Measurements from ENCODE around the gene APCDD1L.

The APCDD1L gene

DNA sequence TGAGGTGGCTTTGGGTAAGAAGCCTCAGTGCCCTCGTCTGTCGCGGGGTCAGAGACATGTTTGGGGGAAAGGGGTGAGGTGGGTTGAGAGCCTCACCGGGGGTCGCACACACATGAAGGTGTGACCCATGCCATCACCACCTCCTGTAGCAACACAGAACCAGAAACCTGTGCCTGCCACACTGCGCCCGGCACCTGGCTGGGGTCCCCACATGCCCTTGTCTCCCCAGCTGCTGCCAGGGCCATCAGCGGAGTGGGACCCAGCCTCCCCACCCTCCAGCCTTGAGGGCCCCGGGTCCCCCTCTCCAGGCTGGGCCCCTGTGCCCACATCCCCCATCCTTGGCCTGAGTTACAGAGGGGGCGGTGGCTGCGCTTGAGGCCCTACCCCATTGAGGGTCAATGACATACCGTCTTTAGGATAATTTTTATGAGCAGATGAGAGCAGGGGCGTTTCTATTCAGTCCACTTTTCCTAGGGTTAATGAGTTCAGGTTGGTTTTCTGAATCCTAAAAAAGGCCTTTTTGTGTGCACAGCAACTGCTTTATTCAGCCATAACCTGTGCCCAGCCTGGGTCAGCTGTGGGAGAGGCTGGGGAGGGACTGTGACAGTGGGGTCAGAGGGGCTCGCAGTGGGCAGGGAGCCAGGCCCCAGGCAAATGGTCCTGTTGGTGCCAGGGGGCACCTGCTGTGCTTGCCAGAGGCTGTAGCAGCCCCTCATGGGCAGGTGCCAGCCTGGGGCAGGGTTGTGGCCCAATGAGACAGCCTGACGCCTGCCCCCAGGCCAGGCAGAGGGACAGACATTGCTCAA lies 19.4 kb downstream of the APCDD1L start:
- TF ChIP-seq POLR2A (IDR thresholded peaks at IDR 0.05; ENCODE audit: low read depth, low read length) (no peak), SPI1 (IDR thresholded peaks at IDR 0.05; ENCODE audit: low read depth, low read length) (no peak), POLR2AphosphoS5 (IDR thresholded peaks at IDR 0.05; ENCODE audit: low read depth, low read length) (no peak), POU2F2 (IDR thresholded peaks at IDR 0.05; ENCODE audit: low read depth, low read length) (no peak), PAX5 (IDR thresholded peaks at IDR 0.05; ENCODE audit: insufficient read depth, low read length, severe bottlenecking) (no peak), TAF1 (IDR thresholded peaks at IDR 0.05; ENCODE audit: low read depth, low read length) (no peak)
- FAIRE-seq (no peak), DNase-seq (ENCODE audit: insufficient read length, low spot score) (no peak)

DNA sequence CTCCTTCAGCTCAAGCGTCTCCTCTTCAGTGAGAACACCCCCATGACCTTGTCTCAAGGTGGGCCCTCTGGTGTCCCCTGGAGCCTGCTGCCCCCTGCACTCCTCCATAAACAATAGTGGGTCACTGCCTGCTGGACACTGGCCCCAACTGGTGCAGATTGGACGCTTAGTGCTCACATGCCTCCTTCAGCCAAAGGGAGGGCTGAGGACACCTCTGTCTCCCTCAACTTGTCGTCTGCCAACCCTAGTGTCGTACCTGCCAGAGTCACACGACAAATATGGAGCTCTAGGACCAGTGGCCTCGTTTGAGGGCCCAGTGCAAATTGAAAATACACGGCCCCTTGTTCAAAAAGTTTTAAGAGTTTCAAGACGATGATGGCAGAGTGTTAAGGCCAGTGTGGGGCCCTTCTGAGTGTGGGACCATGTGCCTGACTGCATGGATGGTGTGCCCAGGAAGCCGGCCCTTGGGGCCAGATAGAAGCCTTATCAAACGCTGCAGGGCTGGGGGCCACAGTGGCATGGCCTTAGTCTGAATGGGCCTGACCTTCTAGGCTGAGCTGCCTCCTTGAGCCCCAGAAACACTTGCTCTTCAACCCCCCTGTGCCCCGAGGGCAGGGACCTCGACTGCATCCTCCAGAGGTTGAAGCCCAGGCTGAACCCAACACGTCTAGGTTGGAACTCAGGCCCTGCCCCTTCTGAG lies 20.1 kb downstream of the APCDD1L start:
- DNase-seq (ENCODE audit: insufficient read length, low spot score) = no peak
- no peak for FAIRE-seq
- TF ChIP-seq POLR2AphosphoS5 (IDR thresholded peaks at IDR 0.05; ENCODE audit: low read depth, low read length) (no peak), POLR2A (IDR thresholded peaks at IDR 0.05; ENCODE audit: low read depth, low read length) (no peak), TAF1 (IDR thresholded peaks at IDR 0.05; ENCODE audit: low read depth, low read length) (no peak), SPI1 (IDR thresholded peaks at IDR 0.05; ENCODE audit: low read depth, low read length) (no peak), POU2F2 (IDR thresholded peaks at IDR 0.05; ENCODE audit: low read depth, low read length) (no peak), PAX5 (IDR thresholded peaks at IDR 0.05; ENCODE audit: insufficient read depth, low read length, severe bottlenecking) (no peak)

DNA sequence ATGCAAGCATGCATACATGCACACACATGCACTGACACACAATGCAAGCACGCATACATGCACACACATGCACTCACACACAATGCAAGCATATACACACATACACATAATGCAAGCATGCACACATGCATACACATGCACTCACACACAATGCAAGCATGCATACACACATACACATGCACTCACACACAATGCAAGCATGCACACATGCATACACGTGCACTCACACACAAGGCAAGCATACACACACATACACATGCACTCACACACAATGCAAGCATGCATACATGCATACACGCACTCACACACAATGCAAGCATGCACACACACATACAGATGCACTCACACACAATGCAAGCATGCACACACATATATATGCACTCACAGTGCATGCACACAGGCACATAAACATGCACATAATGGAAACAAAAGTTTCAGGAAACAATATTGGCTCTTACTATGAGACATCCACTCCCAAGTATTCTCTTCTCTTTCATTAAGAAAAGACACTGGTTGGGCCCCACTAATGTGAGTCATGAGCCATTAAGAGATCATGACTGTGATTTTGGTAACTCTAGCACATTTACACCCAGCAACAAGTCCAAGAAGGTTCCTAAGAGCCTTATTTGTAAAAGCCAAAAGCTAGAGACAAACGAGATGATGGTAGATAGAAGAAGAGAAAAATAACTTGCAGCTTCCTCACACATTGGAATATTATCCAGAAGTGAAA lies 22.2 kb downstream of the APCDD1L start:
- DNase-seq (ENCODE audit: insufficient read length, low spot score) (no peak), FAIRE-seq (peak; percentile 40)
- TF ChIP-seq POU2F2 (IDR thresholded peaks at IDR 0.05; ENCODE audit: low read depth, low read length) (no peak), POLR2A (IDR thresholded peaks at IDR 0.05; ENCODE audit: low read depth, low read length) (no peak), SPI1 (IDR thresholded peaks at IDR 0.05; ENCODE audit: low read depth, low read length) (no peak), PAX5 (IDR thresholded peaks at IDR 0.05; ENCODE audit: insufficient read depth, low read length, severe bottlenecking) (no peak)

DNA sequence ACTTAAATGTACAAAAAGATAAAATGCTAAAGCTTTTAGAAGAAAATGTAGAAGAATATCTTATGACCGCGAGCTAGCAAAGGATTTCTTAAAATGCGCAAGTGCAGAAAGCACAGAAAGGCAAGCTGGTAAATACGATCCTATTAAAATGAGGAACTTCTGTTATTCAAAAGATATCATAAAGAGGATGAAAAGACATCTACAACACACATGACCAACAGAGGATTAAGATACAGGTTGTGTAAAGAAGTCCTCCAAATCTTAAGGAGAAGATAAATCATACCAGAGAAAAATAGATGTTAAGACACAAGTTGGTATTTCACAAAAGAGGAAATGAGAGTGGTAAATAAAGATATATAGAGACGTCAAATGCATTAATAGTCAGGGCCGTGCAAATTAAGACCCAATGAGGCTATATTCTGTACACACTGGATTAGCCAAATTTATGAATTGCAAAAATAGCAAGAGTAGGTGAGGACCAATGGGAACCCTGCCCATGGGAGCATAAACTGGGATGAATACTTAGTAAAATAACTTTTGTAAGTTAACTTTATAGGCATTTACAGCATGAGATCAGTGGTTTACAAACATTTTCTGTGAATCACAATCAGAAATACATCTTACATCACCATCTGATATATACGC lies 23.0 kb downstream of the APCDD1L start:
- FAIRE-seq = no peak

DNA sequence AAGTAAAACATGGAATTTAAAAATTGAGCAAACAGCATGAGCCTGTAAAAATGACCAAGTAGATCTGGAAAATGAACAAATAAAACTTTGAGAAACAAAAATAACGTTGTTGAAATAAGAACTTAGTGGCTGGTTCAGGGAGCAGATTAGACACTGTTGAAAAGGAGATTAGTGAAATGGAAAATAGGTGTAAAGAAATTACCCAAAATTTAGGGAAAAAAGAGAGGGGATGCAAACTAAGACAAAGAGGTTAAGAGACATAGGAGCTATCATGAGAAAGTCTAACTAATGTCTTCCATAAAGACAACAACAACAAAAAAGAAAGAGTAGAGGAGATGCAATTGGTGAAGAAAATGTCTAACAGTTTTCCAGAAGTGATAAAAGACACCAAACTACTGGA lies 29.0 kb downstream of the APCDD1L start:
- no peak for TF ChIP-seq TAF1 (IDR thresholded peaks at IDR 0.05; ENCODE audit: low read depth, low read length)
- no peak for TF ChIP-seq SPI1 (IDR thresholded peaks at IDR 0.05; ENCODE audit: low read depth, low read length)
- no peak for TF ChIP-seq PAX5 (IDR thresholded peaks at IDR 0.05; ENCODE audit: insufficient read depth, low read length, severe bottlenecking)
- no peak for TF ChIP-seq POLR2AphosphoS5 (IDR thresholded peaks at IDR 0.05; ENCODE audit: low read depth, low read length)
- TF ChIP-seq POLR2A (IDR thresholded peaks at IDR 0.05; ENCODE audit: low read depth, low read length) = no peak
- TF ChIP-seq POU2F2 (IDR thresholded peaks at IDR 0.05; ENCODE audit: low read depth, low read length) = no peak
- DNase-seq (ENCODE audit: insufficient read length, low spot score) (no peak), FAIRE-seq (no peak)

More for the DNA sequence above, 23.0 kb downstream of the APCDD1L start:
- no peak for DNase-seq (ENCODE audit: insufficient read length, low spot score)
- TF ChIP-seq SPI1 (IDR thresholded peaks at IDR 0.05; ENCODE audit: low read depth, low read length) (peak; percentile 36; the same call in 1 of the 2 replicates), POLR2A (IDR thresholded peaks at IDR 0.05; ENCODE audit: low read depth, low read length) (no peak), PAX5 (IDR thresholded peaks at IDR 0.05; ENCODE audit: insufficient read depth, low read length, severe bottlenecking) (no peak)

DNA sequence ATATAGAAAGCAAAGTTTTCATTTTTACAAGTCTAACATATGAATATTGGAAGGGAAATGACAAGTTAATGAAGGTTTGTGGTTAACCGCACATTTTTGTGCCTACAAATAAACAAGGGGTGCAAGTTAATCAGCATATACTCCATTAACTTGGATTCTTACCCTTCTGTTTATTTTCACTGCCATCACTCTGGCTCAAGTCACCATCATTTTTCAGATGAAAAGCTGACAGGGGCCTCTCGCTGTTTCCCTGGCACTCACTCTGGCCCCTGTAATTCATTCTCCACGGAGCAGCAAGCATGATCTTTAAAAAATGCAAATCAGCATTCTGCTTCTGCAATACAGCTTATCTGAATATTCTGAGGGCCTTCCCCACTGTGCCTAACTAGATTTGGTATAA lies 29.8 kb downstream of the APCDD1L start:
- TF ChIP-seq PAX5 (IDR thresholded peaks at IDR 0.05; ENCODE audit: insufficient read depth, low read length, severe bottlenecking) (no peak), POLR2AphosphoS5 (IDR thresholded peaks at IDR 0.05; ENCODE audit: low read depth, low read length) (no peak), POLR2A (IDR thresholded peaks at IDR 0.05; ENCODE audit: low read depth, low read length) (no peak), TAF1 (IDR thresholded peaks at IDR 0.05; ENCODE audit: low read depth, low read length) (no peak), POU2F2 (IDR thresholded peaks at IDR 0.05; ENCODE audit: low read depth, low read length) (no peak), SPI1 (IDR thresholded peaks at IDR 0.05; ENCODE audit: low read depth, low read length) (no peak)
- FAIRE-seq (no peak), DNase-seq (ENCODE audit: insufficient read length, low spot score) (no peak)

DNA sequence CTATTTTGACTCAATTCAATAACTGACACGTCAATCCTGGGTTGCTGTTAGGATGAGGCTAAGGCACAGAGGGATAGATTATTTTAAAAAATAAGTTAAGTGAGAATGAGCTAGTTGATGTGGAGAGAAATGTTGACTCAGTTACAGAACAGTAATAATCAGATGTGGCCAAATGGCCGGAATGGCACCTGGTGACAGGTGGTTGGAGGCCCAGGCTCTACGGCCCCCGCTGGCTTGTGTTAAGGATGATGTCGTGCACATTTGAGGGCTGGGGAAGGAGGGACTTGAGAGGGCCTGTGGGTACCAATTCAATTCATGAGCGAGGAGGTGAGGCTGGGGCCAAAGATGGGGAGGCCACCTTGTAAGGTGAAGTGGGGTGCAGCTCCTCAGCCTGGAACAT lies 31.7 kb downstream of the APCDD1L start:
- no peak for TF ChIP-seq POU2F2 (IDR thresholded peaks at IDR 0.05; ENCODE audit: low read depth, low read length)
- no peak for TF ChIP-seq POLR2AphosphoS5 (IDR thresholded peaks at IDR 0.05; ENCODE audit: low read depth, low read length)
- no peak for TF ChIP-seq PAX5 (IDR thresholded peaks at IDR 0.05; ENCODE audit: insufficient read depth, low read length, severe bottlenecking)
- no peak for TF ChIP-seq TAF1 (IDR thresholded peaks at IDR 0.05; ENCODE audit: low read depth, low read length)
- TF ChIP-seq POLR2A (IDR thresholded peaks at IDR 0.05; ENCODE audit: low read depth, low read length) = no peak
- TF ChIP-seq SPI1 (IDR thresholded peaks at IDR 0.05; ENCODE audit: low read depth, low read length) = no peak
- DNase-seq (ENCODE audit: insufficient read length, low spot score) (no peak), FAIRE-seq (no peak)

DNA sequence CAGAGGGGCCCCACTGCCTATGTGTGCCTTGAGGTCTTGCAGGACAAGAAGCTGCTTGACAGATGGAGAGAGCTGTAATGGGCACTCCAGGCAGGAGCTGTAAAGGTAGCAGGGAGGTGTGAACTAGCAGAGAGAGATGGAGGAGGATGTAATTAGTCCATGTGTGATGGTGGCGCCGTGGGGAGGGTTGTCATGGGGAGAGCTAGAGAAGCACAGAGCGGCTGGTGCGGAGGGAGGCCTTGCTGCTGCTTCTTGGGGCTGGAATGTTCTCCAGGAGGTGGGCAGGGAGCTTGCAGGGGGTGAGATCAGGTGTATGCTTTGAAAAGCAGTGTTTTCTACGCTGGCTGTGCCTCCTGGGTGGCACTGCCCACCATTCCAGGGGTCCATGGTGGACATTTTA lies 32.1 kb downstream of the APCDD1L start:
- DNase-seq (ENCODE audit: insufficient read length, low spot score) (no peak), FAIRE-seq (no peak)
- TF ChIP-seq POU2F2 (IDR thresholded peaks at IDR 0.05; ENCODE audit: low read depth, low read length) (no peak), POLR2A (IDR thresholded peaks at IDR 0.05; ENCODE audit: low read depth, low read length) (no peak), POLR2AphosphoS5 (IDR thresholded peaks at IDR 0.05; ENCODE audit: low read depth, low read length) (no peak), PAX5 (IDR thresholded peaks at IDR 0.05; ENCODE audit: insufficient read depth, low read length, severe bottlenecking) (no peak), TAF1 (IDR thresholded peaks at IDR 0.05; ENCODE audit: low read depth, low read length) (no peak), SPI1 (IDR thresholded peaks at IDR 0.05; ENCODE audit: low read depth, low read length) (no peak)

DNA sequence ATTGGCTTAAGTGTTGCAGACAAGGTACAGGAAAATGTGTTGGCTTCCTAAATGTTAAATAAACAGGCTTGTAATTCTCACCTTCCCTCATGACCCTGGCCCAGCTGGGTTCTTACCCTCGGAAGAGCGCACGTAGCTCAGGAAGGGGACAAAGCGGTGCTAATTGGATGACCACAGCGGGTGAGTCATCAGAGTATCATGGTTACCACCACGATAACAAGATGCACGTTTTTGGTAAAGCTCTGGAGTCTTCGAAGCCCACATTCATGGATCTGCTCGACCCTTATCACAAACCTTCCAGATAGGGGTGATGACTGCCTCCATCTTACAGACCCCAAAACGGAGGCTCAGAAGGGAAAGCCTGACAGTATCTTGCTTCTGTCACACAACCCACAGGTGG lies 32.8 kb downstream of the APCDD1L start:
- no peak for FAIRE-seq
- TF ChIP-seq TAF1 (IDR thresholded peaks at IDR 0.05; ENCODE audit: low read depth, low read length) = no peak
- TF ChIP-seq PAX5 (IDR thresholded peaks at IDR 0.05; ENCODE audit: insufficient read depth, low read length, severe bottlenecking) = no peak
- no peak for TF ChIP-seq POLR2AphosphoS5 (IDR thresholded peaks at IDR 0.05; ENCODE audit: low read depth, low read length)

More for the DNA sequence above, 32.8 kb downstream of the APCDD1L start:
- DNase-seq (ENCODE audit: insufficient read length, low spot score) = no peak

Measured in GM12891 (cell line).